GM12878 (cell line): Measurements from ENCODE around the gene CGREF1. TPM values are rescaled to one million over a fixed set of nuclear protein-coding genes. Genes with fewer than 3 reads are reported as not detected.

Experiments
- ATAC-seq: fragments of 200-7000 bp; cut with Tn5 transposase; 3 replicates; pipeline ENCODE4 v1.9.1; 2020; ENCODE audit warnings: mild to moderate bottlenecking, moderate library complexity
- BruUV-seq: library from RNA; stranded (reverse); fragments of 400-500 nt; replicated peaks from 2 replicates; lab custom pipeline; 2021; lab: Mats Ljungman, UMichigan
- CTCF ChIA-PET: fragments of 300-600 bp; sonication (Branson Sonifier 250); formaldehyde crosslinking; extraction: SDS; loops from one replicate; lab custom pipeline; 2021; ENCODE audit warnings: inconsistent platforms; lab: Yijun Ruan, JAX
- POLR2A ChIA-PET: fragments of 350-600 bp; formaldehyde crosslinking; extraction: SDS; loops from one replicate; lab custom pipeline; 2021; ENCODE audit warnings: inconsistent platforms; lab: Charles Lee
- RAD21 ChIA-PET: fragments of 300-600 bp; sonication (Branson Sonifier 250); formaldehyde crosslinking; loops from one replicate; lab custom pipeline; 2023; ENCODE audit warnings: antibody characterized with exemption; ENCODE audit not compliant: unreplicated experiment; lab: Charles Lee
- SMC1A ChIA-PET: fragments of 300-600 bp; sonication (Branson Sonifier 250); formaldehyde crosslinking; loops from one replicate; lab custom pipeline; 2023; ENCODE audit not compliant: unreplicated experiment, uncharacterized antibody; lab: Charles Lee
- DNase-seq: peaks from one replicate; pipeline ENCODE4 v3.0.0-alpha.2; 2011; ENCODE audit warnings: low read depth, low spot score
- FAIRE-seq: peaks from 3 replicates; lab custom pipeline; 2011; peaks lifted over from hg19 to GRCh38; lab: Jason Lieb, UNC
- H2AFZ ChIP-seq: 2 replicates; pipeline ENCODE4 v1.6.0; 2011; ENCODE audit warnings: low read depth, low read length, control low read depth; ENCODE audit not compliant: control insufficient read depth
- H3K27ac ChIP-seq: 2 replicates; pipeline ENCODE4 v1.5.1; 2011; ENCODE audit warnings: control low read depth; ENCODE audit not compliant: control insufficient read depth, insufficient read depth
- H3K27me3 ChIP-seq, 2 experiments: replicated peaks in 1 of 2; 2 replicates each; pipeline versions ENCODE4 v1.6.0 to v1.6.1; 2011; ENCODE audit warnings: low read length in 1 of 2; ENCODE audit not compliant: control insufficient read depth in 2 of 2, insufficient read depth in 2 of 2
- H3K36me3 ChIP-seq, 2 experiments: 2 replicates each; pipeline ENCODE4 v1.5.1; 2011; ENCODE audit warnings: low read length in 1 of 2; ENCODE audit not compliant: control insufficient read depth in 2 of 2, insufficient read depth in 2 of 2
- H3K4me1 ChIP-seq: 2 replicates; pipeline ENCODE4 v1.6.1; 2011; ENCODE audit warnings: mild to moderate bottlenecking, low read length, moderate library complexity, mixed read lengths; ENCODE audit not compliant: control insufficient read depth, insufficient read depth
- H3K4me2 ChIP-seq: 2 replicates; pipeline ENCODE4 v1.6.0; 2011; ENCODE audit warnings: control low read depth; ENCODE audit not compliant: control insufficient read depth, insufficient read depth
- H3K4me3 ChIP-seq: fragments of 200-600 bp; sonication (generic); 2 replicates; pipeline ENCODE4 v1.5.1; 2016
- H3K79me2 ChIP-seq: 2 replicates; pipeline ENCODE4 v1.6.0; 2011; ENCODE audit warnings: low read length; ENCODE audit not compliant: control insufficient read depth, insufficient read depth
- H3K9ac ChIP-seq: 2 replicates; pipeline ENCODE4 v1.8.0; 2011; ENCODE audit warnings: low read length, control low read depth, mixed read lengths; ENCODE audit not compliant: control insufficient read depth, insufficient read depth
- H3K9me3 ChIP-seq: replicated peaks from 3 replicates; pipeline ENCODE4 v1.5.1; 2011; ENCODE audit warnings: mild to moderate bottlenecking, low read length; ENCODE audit not compliant: control insufficient read depth, insufficient read depth
- H4K20me1 ChIP-seq: 2 replicates; pipeline ENCODE4 v1.6.0; 2011; ENCODE audit not compliant: control insufficient read depth, insufficient read depth
- CREB1 ChIP-seq: IDR thresholded peaks from 2 replicates; pipeline ENCODE4 v1.6.1; 2012; ENCODE audit warnings: low read depth, mild to moderate bottlenecking, inconsistent platforms
- EED ChIP-seq: sonication (generic); IDR thresholded peaks from 2 replicates; pipeline ENCODE4 v1.6.1; 2016; ENCODE audit warnings: antibody characterized with exemption, low read depth
- IKZF1 ChIP-seq: fragments of 450-650 bp; conservative IDR thresholded peaks from 2 replicates; pipeline ENCODE4 v1.6.1; 2017; ENCODE audit warnings: antibody characterized with exemption, mild to moderate bottlenecking
- JUND ChIP-seq: IDR thresholded peaks from 2 replicates; pipeline ENCODE4 v1.6.1; 2012; ENCODE audit warnings: low read depth, mild to moderate bottlenecking, low read length, improper control_type of control experiment, moderate library complexity
- KAT2A ChIP-seq: conservative IDR thresholded peaks from 2 replicates; pipeline ENCODE4 v1.6.1; 2011; ENCODE audit warnings: low read depth, low read length; ENCODE audit not compliant: control insufficient read depth
- NBN ChIP-seq: fragments of 450-650 bp; IDR thresholded peaks from 2 replicates; pipeline ENCODE4 v1.6.1; 2016
- NFIC ChIP-seq: IDR thresholded peaks from 2 replicates; pipeline ENCODE4 v1.6.1; 2012; ENCODE audit warnings: low read depth, mild to moderate bottlenecking, inconsistent platforms, low read length, moderate library complexity
- NFYB ChIP-seq: IDR thresholded peaks from 2 replicates; pipeline ENCODE4 v1.6.1; 2011; ENCODE audit warnings: low read depth, mild to moderate bottlenecking, low read length, improper control_type of control experiment, moderate library complexity; ENCODE audit not compliant: insufficient read depth
- PAX5 ChIP-seq: IDR thresholded peaks from 2 replicates; pipeline ENCODE4 v1.6.1; 2011; ENCODE audit warnings: low read depth, low read length, borderline replicate concordance
- POLR2AphosphoS5 ChIP-seq: IDR thresholded peaks from 2 replicates; pipeline ENCODE4 v1.6.1; 2011; ENCODE audit warnings: mild to moderate bottlenecking, low read length, inconsistent platforms
- RAD51 ChIP-seq: fragments of 450-650 bp; IDR thresholded peaks from 2 replicates; pipeline ENCODE4 v1.6.1; 2016; ENCODE audit warnings: moderate library complexity, mild to moderate bottlenecking, inconsistent platforms
- SUZ12 ChIP-seq: fragments of 200-600 bp; sonication (generic); IDR thresholded peaks from one replicate; pipeline ENCODE4 v1.6.1; 2018; ENCODE audit warnings: antibody characterized with exemption, mild to moderate bottlenecking; ENCODE audit not compliant: unreplicated experiment
- WRNIP1 ChIP-seq: IDR thresholded peaks from 2 replicates; pipeline ENCODE4 v1.6.1; 2011; ENCODE audit warnings: low read depth, low read length, improper control_type of control experiment, borderline replicate concordance
- WGBS: methylation state at CpG from one replicate; pipeline ENCODE4 v1.1.6; 2016; ENCODE audit warnings: low lambda C conversion rate; ENCODE audit not compliant: insufficient replicate concordance, insufficient coverage; ENCODE audit errors: missing lambda C conversion rate; 5-methylcytosine and 5-hydroxymethylcytosine counted together
- in situ Hi-C: fragments of 300-500 bp; cut with MboI; formaldehyde crosslinking; loops from 9 replicates; pipeline ENCODE4 v1.14.3; 2018; ENCODE audit warnings: mixed read lengths
- intact Hi-C: fragments of 100-400 bp; cut with micrococcal nuclease; formaldehyde crosslinking; loops from one replicate; pipeline ENCODE4 v1.14.2; 2022; ENCODE audit not compliant: unreplicated experiment
- polyA plus RNA-seq, 11 experiments: library from polyadenylated mRNA; depleted of rRNA in 4 of 11; unstranded in 6 of 11; stranded (reverse) in 5 of 11; fragments of >200 nt; fragmentation: Nextera tagmentation in 4 of 11; fragmentation: Illumina TruSeq in 1 of 11; extraction: Ambion mirVana in 4 of 11; extraction: Trizol in 1 of 11; gene quantifications; 1 replicate in 1 of 11; 2 replicates in 10 of 11; pipeline versions ENCODE4 v1.2.1 to v1.2.3, GENCODE V29; 2011 to 2016; ENCODE audit warnings: inconsistent platforms in 2 of 11, missing spikeins in 2 of 11, low read depth in 1 of 11
- total RNA-seq, 4 experiments: library from RNA; depleted of rRNA in 3 of 4; stranded (reverse); fragments of >200 nt in 3 of 4; fragmentation: Illumina TruSeq in 1 of 4; extraction: Trizol in 1 of 4; gene quantifications; 2 replicates each; pipeline versions ENCODE4 v1.2.1 to v1.2.3, GENCODE V29; 2013 to 2021

CGREF1 gene
- total and polyA plus RNA-seq, 10 of the 15 experiments (the other 5 are each of a cell fraction or from before 2014, with no cell fraction given) = 0.06 to 0.21 TPM; not detected in 8

DNA sequence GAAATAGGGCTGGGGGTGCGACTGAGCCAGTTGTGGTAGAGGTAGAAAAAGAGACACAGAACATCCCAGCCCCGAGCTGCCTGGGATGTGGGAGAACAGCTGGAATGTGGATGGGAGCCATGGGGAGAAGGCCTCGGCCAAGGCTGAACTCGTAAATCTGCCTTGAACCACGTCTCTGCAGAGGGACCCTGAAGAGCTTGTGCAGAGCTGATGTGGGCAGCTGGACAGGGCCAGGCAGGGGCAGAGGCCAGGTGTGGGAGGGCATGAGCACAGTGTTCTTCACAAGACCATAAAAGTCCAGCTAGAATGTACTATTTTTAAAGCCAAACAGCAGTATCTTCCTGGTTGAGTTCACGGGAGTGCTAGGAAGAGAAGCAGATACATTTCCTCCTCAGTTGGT, 35.6 kb upstream of the CGREF1 start:
- DNase-seq (no peak), FAIRE-seq (no peak), ATAC-seq (no peak)
- no peaks in the 10 kb centered on the region for H3K4me1 ChIP-seq
- no peaks in the 10 kb centered on the region for H3K79me2 ChIP-seq
- H3K4me3 ChIP-seq = no peak overlapping the region
- 18% methylated on average over 6 of the region's 6 CpGs for WGBS
- H3K36me3 ChIP-seq = no peaks in the 10 kb centered on the region
- intact Hi-C loops = no loop called here
- SMC1A ChIA-PET = interaction anchor here (0.5 kb wide), 1 partner anchor 53 kb away, joined by 3 read pairs; no protein-coding TSS in a partner anchor
- H3K4me2 ChIP-seq = no peak overlapping the region
- H3K9me3 ChIP-seq = no peaks in the 10 kb centered on the region
- H3K27me3 ChIP-seq = no peaks in the 10 kb centered on the region
- RAD21 ChIA-PET = no interaction called here
- no peak overlapping the region for H2AFZ ChIP-seq
- CTCF ChIA-PET = interaction anchor here (1.1 to 1.3 kb wide), 2 partner anchors 22 to 146 kb away, joined by 3 to 4 read pairs; no protein-coding TSS in a partner anchor
- no peaks in the 10 kb centered on the region for H4K20me1 ChIP-seq
- BruUV-seq = no TSS peak
- in situ Hi-C loops = no loop called here
- H3K9ac ChIP-seq = no peak overlapping the region
- H3K27ac ChIP-seq = no peak overlapping the region
- TF ChIP-seq NBN = no peak
- TF ChIP-seq JUND = no peak
- no peak for TF ChIP-seq IKZF1
- no peak for TF ChIP-seq RAD51
- no peak for TF ChIP-seq POLR2AphosphoS5
- no peak for TF ChIP-seq WRNIP1
- TF ChIP-seq CREB1 = no peak
- no peak for TF ChIP-seq KAT2A
- no peak for TF ChIP-seq SUZ12
- no peak for TF ChIP-seq NFIC
- TF ChIP-seq EED = no peak
- TF ChIP-seq NFYB = no peak
- TF ChIP-seq PAX5 = no peak
- POLR2A ChIA-PET = no interaction called here
